Brain pericyte (primary cell): ENCODE results near the gene NMNAT3.

Experiments used
- DNase-seq: peaks from one replicate; pipeline ENCODE4 v3.0.0-alpha.2; 2012; ENCODE audit warnings: low read depth, low spot score

NMNAT3 gene

GRCh38 chr3:139677388-139678155, at the start of gene NMNAT3:
Gene NMNAT3 (minus strand): TSS chr3:139677972. CDS start chr3:139627724, 50,248 bp downstream.
- no peak for DNase-seq

- no peak for DNase-seq
These were observed 43.6 kb upstream of the NMNAT3 start for GRCh38 chr3:139721370-139721769.

GRCh38 chr3:139718415-139718814, 40.6 kb upstream of the NMNAT3 start:
- no peak for DNase-seq

- DNase-seq = no peak
These were observed 39.2 kb upstream of the NMNAT3 start for GRCh38 chr3:139716908-139717485.

GRCh38 chr3:139715743-139716360, 38.1 kb upstream of the NMNAT3 start:
- DNase-seq = no peak

GRCh38 chr3:139715166-139715565, 37.4 kb upstream of the NMNAT3 start:
- no peak for DNase-seq

GRCh38 chr3:139710212-139710611, 32.4 kb upstream of the NMNAT3 start:
- DNase-seq = no peak

- no peak for DNase-seq
These were observed 27.9 kb upstream of the NMNAT3 start for GRCh38 chr3:139705631-139706030.

- DNase-seq = no peak
These were observed 18.5 kb upstream of the NMNAT3 start for GRCh38 chr3:139696314-139696604.

GRCh38 chr3:139695426-139696313, 17.9 kb upstream of the NMNAT3 start:
- DNase-seq = no peak

- no peak for DNase-seq
These were observed 17.2 kb upstream of the NMNAT3 start for GRCh38 chr3:139695007-139695406.

- no peak for DNase-seq
These were observed 16.8 kb upstream of the NMNAT3 start for GRCh38 chr3:139694542-139694941.

GRCh38 chr3:139691619-139692018, 13.8 kb upstream of the NMNAT3 start:
- DNase-seq = no peak

- no peak for DNase-seq
These were observed 12.0 kb upstream of the NMNAT3 start for GRCh38 chr3:139689708-139690228.

- no peak for DNase-seq
These were observed 11.3 kb upstream of the NMNAT3 start for GRCh38 chr3:139689122-139689521.

- DNase-seq = no peak
These were observed 9.7 kb upstream of the NMNAT3 start for GRCh38 chr3:139687431-139687830.

GRCh38 chr3:139686624-139687023, 8.9 kb upstream of the NMNAT3 start:
- no peak for DNase-seq

- no peak for DNase-seq
These were observed 8.4 kb upstream of the NMNAT3 start for GRCh38 chr3:139686206-139686605.

- DNase-seq = no peak
These were observed 1.5 kb upstream of the NMNAT3 start for GRCh38 chr3:139679220-139679775.

- no peak for DNase-seq
These were observed 962 bp downstream of the NMNAT3 start for GRCh38 chr3:139676632-139677387.

GRCh38 chr3:139676108-139676507, 1.7 kb downstream of the NMNAT3 start:
- DNase-seq = no peak
